Suppressor macrophage treated with lipopolysaccharide for 4 hours (primary cell): ENCODE measurements around the gene ICA1.

Experiments used
- DNase-seq: peaks from one replicate; pipeline ENCODE4 v3.0.0-alpha.2; 2020

Gene ICA1

DNA sequence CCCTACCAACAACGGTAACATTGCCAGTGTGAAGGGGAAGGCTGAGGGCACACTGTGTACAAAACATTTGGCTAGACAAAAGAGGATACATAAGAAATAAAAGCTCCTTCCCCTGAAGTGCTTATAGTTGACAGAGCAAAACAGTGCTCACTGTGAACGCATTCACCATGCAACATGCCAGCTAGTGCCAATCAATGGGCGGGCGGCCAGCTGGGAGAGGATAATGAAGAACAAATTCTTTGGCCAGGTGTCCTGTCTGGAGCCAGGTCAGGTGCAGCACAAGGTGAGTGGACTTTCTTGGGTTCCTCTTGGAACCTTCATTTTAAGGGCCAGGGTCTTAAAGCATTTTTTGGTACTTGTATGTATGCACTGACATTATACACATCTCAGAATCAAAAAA is 106.1 kb downstream of the ICA1 start:
- DNase-seq: no peak

DNA sequence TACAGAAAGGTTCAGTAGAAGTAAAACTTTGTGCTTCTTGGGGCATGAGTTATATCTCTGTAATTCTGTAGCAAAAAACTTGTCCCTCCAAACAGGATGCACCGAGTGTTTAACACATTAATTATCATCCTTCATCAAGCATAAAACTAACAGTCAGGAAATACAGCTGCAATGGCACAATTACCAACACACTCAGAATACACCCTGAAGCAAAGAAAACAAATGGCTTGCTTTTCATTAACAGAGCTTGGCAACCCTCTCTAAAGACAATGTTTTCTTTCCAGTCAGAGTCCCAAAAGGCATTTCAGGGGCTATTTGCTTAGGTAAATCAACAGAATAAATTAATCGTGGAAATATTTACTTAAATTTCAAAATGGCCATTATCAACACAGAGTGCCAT is 107.7 kb downstream of the ICA1 start:
- no peak for DNase-seq

DNA sequence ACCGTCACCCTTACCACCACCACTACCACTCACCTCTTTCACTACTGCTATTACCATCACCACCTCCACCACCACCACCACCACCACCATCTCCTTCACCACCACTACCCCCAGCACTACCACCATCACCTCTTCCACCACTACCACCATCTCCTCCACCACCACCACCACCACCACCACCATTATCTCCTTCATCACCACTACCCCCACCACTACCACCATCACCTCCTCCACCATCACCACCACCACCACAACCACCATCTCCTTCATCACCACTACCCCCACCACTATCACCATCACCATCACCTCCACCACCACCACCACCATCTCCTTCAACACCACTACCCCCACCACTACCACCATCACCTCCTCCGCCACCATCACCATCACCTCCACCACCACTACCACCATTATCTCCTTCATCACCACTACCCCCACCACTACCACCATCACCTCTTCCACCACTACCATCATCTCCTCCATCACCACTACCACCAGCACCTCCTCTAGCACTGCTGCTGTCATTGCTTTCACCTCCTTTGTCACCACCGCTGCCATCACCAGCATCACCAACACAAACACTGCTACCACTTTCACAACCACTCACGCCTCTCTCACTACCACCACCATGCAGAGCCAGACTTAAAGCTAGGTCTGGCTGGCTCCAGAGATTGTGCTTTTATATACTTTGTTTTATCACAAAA is 109.3 kb downstream of the ICA1 start:
- DNase-seq: no peak

DNA sequence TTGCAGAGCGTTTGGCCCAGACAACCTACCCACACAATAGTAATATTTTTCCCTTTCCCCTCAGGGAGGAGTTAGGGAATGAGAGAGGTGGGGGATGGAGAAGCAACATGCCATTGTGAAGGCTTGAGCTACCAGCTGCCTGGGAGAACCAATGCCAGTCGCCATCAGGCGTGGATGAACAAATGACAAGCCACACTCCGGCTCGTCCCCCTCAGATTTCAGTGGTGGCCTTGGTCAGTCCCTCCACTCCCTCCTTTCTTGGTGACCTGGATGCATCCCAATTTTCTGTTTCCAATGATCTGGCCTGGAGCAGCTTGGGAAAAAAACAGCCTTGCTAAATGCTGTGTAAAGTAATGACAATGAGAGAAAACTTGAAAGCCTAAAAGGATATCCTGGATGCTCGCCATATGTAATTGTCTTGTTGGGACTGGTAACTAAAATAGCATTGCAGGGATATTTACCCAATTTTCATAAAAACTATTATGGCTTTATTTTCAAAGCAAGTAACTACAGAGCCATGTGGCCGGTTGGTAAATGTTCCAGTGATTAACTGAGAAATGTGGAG is 110.7 kb downstream of the ICA1 start:
- no peak for DNase-seq

DNA sequence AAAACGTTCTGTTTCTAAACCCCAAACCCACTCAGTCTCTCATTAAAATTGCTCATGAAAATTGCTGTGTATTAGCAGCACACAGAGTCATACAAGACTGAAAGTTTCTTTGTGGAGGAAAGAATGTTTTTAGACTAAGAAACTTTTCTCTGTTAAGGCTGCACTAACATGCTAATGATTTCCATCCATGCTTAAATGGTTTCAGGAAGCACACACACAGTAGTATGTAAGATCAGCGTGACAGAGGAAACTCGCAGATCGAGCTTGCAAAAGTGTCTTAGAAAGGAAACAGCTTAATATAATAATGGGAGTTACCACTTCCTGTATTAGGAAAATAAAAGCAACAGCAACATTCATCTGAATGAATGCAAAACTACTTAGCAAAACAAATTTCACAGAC is 112.7 kb downstream of the ICA1 start:
- peak; percentile 69 for DNase-seq

DNA sequence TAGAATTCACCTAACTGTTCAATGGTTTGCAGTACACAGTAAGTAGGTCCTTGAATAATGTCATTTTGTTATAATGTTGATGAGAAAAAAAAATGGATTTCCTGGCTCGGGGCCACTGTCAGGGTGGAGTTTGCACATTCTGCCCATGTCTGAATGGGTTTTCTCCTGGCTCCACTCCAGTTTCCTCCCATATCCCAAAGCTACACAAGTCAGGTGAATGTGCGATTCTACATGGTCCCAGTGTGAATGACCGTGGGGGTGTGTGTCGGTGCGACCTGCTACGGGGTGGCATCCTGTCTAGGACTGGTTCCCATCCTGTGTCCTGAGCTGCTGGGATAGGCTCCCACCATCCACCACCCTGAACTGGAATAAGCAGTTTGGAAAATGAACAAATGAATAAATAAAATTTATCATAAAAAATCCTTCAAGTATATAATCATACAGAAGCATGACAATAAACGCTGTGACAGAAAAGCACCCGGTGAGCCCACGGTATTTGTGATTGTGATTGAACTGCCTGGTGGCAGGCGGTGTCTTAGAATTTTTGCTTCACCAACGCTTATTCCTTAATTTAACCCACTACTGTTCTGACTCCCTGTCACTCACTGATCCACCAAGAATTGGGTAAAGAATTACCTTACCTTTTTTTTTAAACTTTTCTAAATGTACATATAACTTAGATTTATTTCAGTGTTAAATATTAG is 114.1 kb downstream of the ICA1 start:
- no peak for DNase-seq

DNA sequence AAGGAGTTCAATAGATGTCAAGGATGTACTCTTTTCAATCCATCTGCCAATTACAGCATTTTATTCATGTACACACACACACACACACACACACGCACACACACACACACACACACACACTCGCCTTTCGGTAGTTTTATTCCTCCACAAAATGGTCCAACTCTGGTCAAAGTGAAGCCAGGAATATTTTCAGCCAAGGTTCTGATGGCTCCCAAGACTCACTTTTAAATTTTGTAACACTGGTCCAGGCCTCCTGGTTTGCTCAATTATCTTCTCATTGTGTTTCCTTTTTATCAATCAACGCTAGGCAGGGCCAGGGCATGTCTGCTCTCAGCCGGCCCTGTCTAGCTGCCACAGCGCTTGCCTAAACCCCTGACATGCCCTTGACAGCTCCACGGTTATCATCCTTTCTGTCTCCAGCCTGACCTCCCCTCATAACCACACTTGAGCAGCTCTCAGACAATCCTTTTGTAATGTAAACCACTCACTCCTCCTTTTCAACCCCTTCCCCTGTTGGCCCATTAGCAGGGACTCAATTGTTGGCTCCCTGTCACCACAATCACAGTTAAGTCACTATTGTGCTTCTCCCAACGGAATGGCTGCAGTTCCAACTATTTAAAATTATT is 115.1 kb downstream of the ICA1 start:
- no peak for DNase-seq

DNA sequence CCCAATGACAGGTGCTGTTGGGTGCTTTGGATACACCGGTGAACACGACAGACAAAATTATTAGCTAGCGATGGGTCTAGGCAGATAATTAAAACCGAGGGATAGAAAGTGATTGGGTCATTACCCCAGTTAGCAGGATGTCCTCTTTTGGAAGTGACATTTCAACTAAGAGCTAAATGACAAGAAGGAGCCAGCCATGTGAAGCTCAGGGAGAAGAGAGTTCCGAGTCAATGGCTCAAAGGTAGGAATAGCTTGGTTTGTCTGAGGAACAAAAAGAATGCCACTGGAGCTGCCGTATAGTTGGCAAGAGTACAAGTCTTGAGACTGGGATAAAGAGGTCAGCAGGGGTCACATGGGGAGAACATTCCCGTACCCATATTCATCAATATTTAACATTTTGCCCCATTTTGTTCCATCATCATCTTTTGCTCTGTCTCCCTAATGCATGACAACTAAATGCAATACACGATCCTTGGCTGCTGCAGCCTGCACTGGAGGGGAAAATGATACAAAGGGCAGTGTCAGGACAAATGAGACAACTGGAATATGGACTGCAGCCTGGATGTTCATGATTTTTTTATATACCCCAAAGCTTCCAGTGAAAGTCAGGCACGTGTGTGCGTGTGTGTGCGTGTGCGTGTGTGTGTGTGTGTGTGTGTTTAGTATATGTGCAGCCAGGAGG is 115.7 kb downstream of the ICA1 start:
- no peak for DNase-seq

DNA sequence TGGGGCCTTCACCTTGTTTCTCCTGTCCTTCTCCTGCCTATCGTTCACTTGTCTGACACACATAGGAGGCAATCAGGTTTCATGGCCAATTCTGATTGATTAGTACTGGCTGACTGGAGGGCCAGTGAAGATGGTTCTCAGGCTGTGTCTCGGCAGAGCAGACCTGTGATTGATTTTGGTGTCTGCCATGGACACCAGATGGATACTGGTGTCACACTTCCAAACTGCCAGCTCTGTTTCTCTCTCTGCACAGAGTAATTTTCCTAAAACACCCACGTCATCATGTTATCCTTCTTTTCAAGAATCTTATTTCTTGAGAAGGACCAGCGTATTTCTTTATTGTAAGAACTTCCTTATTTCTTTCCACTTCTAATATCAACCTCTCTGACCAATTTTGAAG is 117.1 kb downstream of the ICA1 start:
- DNase-seq: no peak

DNA sequence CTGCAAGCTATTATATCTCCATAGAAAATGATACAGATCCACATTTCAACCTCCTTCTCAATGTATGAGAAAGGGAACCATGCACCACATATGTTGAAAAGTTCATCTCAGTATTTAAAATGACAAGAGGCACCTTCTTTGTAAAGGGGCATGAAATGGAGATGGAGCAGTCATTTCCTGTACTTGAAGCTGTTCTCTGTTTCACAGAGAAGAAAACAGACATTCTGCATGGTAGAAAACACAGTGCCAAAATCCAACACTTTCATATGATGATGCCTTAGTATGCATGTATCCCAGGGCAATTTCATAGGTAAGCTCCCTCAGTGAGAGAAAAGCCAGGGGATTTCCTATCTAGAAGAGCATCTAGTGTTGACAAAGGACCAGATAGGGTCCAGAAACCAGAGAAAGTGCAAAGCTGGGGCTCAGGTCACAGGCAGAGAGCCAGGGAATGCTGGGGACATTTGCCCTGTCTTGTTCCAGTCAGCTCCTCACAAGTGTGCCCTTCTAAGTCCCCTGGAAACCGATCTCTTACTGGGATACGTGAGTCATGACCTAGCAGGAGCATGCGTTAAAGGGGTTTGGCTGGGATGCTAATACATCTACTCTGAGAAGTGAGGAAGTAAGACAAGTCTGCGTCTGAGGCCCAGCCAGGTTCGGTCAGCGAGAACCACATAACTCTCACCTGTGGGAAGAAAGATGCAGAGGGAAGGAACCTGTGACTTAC is 118.7 kb downstream of the ICA1 start:
- DNase-seq: no peak

DNA sequence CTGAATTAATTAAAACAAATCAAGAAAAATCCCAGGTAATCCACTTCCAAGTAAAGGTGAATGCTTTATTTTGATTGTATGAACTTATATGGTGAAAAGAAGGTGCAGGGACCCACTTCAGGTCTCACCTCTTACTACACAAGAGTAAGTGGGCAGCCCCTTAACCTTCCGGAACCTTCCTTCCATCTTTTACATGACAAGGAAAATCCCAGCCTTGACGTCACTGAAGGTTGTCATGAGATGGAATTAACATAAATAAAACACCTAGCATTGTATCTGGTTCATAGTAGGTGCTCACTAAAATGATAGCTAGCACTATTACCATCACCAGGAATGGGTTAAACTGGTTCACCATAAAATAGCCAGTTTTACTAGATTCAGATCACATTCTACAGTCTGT is 119.5 kb downstream of the ICA1 start:
- DNase-seq: no peak

DNA sequence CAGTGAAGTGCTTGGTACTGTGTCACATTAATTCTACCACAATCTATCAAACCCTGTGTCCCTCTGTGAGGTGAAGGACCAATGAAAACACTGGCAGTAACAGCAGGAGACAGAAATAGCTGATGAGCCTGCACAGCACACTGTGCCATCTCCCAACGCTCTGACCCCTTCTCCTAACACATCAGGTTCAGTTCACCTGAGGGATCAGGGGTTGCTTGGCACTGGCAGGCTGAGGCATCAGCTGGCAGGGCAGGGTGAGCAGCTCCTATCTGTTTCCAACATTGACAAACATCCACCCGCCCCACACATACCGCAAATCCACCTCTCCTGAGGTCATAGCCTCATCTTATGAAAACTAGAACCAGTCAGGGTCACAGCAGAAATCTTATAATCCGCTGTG is 120.9 kb downstream of the ICA1 start:
- DNase-seq: no peak

DNA sequence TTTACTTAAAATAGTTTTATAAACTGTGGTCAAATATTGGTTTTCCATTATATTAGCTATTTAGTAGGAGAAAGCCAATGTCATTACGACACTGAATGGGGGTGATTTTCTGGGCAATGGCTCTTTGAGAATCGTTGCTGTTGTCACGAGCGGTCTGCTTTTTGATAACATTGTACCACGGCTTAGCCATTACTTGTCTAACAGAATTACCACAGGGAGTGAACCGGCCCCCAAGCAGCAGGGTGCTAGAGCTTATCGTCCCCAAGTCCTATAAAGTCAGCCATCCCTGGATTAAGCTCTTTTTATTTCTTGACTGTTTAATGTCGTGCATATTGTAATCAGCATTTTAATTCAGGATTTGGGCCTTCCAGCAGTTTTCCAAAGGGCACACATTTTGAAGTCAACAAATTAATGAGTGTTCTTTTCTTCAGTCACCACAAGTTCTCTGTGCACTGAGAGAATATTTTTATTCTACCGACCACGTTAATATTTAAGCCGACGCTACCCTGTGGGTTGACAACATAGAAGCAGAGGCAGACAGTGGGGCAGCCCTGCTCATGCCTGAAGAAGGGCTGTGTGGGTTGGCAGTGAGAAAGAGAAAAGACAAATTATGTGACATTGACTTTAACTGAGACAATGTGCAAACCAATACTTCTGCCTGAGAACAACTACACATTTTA is 125.8 kb downstream of the ICA1 start:
- DNase-seq: no peak

DNA sequence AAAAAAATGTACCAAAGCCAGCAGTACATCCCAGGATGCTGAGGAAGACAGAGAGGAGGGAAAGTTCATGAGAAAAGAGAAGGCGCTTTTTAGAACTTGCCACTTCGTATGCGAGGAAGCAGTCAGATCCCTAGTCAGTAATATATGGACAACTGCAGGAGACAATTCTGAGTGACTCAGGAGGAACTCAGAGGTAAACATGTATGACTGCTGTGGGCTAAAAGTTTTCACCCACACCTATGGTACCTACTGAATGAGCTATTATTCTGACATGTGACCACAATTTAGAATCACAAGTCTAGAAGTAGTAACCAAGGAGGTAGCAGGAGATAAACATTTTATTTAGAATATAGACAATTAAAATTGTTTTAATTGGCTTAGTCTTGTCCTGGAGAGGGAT is 126.5 kb downstream of the ICA1 start:
- no peak for DNase-seq

DNA sequence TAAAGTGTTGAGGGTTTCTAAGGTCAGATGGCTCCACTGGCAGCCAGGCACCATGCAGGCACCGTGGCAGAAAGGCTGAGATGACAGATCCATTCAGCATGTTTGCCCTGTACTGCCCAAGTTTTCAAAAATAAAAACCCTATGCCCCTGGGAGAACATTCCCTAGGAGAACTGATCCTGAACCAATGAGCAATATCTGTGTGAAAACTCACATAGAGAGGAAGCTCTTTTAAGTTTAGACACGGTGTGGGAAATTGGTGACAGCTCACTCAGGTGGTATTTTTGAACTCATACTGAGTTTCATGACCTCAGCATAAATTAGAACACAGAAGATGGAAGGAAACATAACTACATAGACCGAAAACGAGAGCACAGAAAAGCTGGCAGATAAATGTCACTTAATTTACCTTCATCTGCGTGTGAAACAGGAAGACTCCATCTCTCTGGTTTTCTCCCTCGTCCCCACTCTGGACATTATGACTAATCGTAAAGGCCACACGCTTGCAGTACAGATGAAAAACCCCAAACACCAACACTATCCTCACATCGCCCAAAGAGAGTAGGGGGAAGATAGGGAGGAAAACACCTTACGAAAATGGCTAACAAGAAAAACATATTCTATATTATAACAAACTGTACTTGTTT is 127.8 kb downstream of the ICA1 start:
- DNase-seq: no peak

DNA sequence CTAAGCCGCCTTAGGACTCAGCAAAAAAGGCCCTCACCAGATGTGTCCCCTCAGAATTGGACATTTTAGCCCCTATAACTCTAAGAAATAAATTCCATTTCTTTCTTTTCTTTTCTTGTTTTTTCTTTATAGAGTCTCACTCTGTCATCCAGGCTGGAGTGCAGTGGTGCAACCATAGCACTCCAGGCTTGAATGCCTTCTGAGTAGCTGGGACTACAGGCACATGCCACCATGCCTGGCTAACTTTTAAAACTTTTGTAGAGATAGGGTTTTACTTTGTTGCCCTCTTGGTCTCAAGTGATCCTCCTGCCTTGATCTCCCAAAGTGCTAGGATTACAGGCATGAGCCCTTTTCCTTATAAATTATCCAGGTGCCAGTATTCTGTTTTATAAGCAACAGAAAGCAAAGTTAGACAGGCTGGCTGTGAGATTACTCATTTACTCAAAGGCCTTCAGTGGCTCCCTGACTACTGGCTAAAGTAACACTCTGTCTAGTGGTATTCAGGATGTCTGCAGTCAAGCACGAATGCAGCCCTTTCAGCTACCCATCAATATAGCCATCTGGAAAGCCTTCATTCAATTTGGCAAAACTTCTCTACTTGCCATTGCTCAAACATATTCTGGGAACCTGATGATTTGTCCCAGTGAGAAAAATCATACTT is 128.6 kb downstream of the ICA1 start:
- no peak for DNase-seq

DNA sequence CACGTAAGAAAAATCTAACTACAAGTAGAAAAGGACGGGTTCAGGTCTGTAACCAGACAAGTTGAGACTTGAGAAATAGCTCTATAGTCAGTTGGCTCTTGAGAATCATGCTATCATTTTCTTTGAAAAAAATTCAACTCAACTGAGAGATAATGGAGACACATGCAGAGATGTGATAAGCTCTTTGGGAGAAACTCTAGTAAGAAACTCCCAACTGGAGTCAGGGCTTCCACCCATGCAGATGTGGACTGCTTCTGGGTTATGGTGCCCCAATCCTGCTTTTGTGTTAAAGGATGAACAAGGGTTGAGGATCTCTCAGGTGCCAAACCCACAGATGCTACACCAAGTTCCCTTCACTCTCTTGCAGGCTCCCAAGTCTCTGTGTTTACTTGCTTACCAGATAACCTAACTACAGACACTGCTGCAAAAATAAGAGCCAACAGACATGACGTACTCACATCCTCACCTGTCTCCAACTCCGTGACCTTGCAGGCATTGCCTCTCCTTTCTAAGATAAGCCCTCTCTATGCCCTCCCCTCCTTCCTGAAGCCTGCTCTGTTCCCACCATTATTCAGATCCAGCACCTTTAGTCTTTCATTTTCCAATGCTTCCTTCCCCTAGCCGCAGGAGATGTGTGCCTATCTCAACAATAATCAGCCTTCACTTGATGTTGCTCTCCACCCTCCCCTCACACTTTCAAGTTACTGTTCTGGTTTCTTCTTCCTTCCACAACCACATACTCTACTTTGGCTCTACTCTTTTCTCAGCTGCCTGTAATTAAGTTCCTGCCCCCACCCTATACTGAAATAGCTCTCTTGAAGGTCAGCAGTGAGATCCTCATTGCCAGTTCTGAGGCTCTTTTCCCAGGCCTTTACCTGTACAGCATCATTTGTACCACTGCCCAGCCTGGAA is 130.0 kb downstream of the ICA1 start:
- DNase-seq: no peak

DNA sequence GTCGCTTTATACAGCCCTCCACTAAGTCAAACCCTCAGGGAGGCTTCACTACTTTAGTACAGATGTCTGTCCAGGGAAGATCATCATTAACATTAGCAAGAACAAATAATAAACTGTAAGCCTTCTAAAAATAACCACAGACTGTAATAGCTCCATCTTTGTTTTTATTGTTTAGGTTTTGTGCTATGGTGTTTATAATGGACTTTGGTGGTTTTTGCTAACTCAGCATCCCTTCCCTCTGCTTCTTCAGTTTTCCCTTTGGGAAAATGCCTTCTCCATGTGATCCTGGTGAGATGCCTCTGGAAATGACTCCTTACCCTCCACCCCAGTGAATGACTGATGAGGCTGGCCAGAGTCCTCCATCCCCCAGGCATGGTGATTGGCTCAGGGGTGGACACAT is 131.3 kb downstream of the ICA1 start:
- DNase-seq: no peak

DNA sequence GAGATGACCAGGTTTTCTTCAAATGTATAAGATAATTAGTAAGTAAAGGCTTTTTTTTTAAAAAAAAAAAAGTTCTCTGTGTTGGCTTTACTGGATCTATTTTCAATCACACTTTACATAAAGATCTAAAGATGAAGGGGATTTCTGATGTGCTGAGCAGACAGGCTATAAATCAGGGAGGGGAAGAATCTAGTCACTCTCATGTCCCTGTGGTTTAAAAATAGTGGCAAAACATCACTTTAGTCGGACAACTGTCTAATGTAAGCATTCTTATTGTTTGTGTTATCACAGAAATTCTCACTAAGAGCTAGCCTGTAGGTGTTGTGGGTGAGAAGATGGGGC is 132.7 kb downstream of the ICA1 start:
- no peak for DNase-seq
